Stimulated activated naive CD4-positive, alpha-beta T cell (primary cell): Measurements from ENCODE around the gene MT1G.
A peak's percentile ranks its signal among the peaks of the same experiment; 100 is the strongest.
"Not testable (repeated sequence)": the region's sequence is repeated elsewhere in the genome, so short reads cannot be mapped to it uniquely, and the experiment has no call there.

ENCODE experiments used
- DNase-seq, 6 experiments: peaks; one replicate each; lab custom pipeline; 2025; lab: John Stamatoyannopoulos, UW

The MT1G gene

GRCh38 chr16:56667581-56668571, at the start of gene MT1G:
MT1G (minus strand) TSS chr16:56668065; CDS start chr16:56667993, 72 bp downstream.
- no peak for DNase-seq

GRCh38 chr16:56717532-56717931, 49.7 kb upstream of the MT1G start:
- not testable (repeated sequence) for DNase-seq

GRCh38 chr16:56716761-56717160, 48.9 kb upstream of the MT1G start:
- no peak for DNase-seq

GRCh38 chr16:56715126-56715525, 47.3 kb upstream of the MT1G start:
- DNase-seq: no peak

GRCh38 chr16:56713794-56714193, 45.9 kb upstream of the MT1G start:
- no peak for DNase-seq

GRCh38 chr16:56711862-56712261, 44.0 kb upstream of the MT1G start:
- no peak for DNase-seq

GRCh38 chr16:56710181-56710737, 42.4 kb upstream of the MT1G start:
- no peak for DNase-seq

- DNase-seq: no peak
Measured at GRCh38 chr16:56709443-56710040, 41.7 kb upstream of the MT1G start.

- DNase-seq: peak in 4 of 6 experiments; percentile 4 to 60 (median 38)
Measured at GRCh38 chr16:56708525-56709442, 40.9 kb upstream of the MT1G start.

GRCh38 chr16:56702836-56703235, 35.0 kb upstream of the MT1G start:
- no peak for DNase-seq

GRCh38 chr16:56701534-56701933, 33.7 kb upstream of the MT1G start:
- no peak for DNase-seq

GRCh38 chr16:56700631-56701030, 32.8 kb upstream of the MT1G start:
- no peak for DNase-seq

- no peak for DNase-seq
Measured at GRCh38 chr16:56700195-56700594, 32.3 kb upstream of the MT1G start.

GRCh38 chr16:56697456-56698155, 29.7 kb upstream of the MT1G start:
- DNase-seq: no peak

- no peak for DNase-seq
Measured at GRCh38 chr16:56695246-56695645, 27.4 kb upstream of the MT1G start.

GRCh38 chr16:56691885-56692284, 24.0 kb upstream of the MT1G start:
- no peak for DNase-seq

- DNase-seq: no peak
Measured at GRCh38 chr16:56690420-56691122, 22.7 kb upstream of the MT1G start.

GRCh38 chr16:56689171-56689570, 21.3 kb upstream of the MT1G start:
- no peak for DNase-seq

GRCh38 chr16:56688762-56689161, 20.9 kb upstream of the MT1G start:
- no peak for DNase-seq

GRCh38 chr16:56686758-56687157, 18.9 kb upstream of the MT1G start:
- DNase-seq: no peak
